MM.1S (cell line): ENCODE results near the gene PLEKHH2.

Experiments used
- DNase-seq: peaks from one replicate; pipeline ENCODE4 v3.0.0-alpha.2; 2015
- H2AFZ ChIP-seq: fragments of 300-600 bp; sonication (generic); 2 replicates; pipeline ENCODE4 v1.6.0; 2016; ENCODE audit warnings: antibody characterized with exemption, low read length
- H3F3A ChIP-seq: fragments of 300-600 bp; sonication (generic); 2 replicates; pipeline ENCODE4 v1.6.1; 2016; ENCODE audit warnings: mild to moderate bottlenecking, antibody characterized with exemption, low read length, moderate library complexity, mixed read lengths; ENCODE audit not compliant: insufficient read depth
- H3K27ac ChIP-seq: fragments of 300-600 bp; sonication (generic); 2 replicates; pipeline ENCODE4 v1.5.1; 2016; ENCODE audit warnings: mild to moderate bottlenecking, low read length
- H3K27me3 ChIP-seq: fragments of 300-600 bp; sonication (generic); replicated peaks from 2 replicates; pipeline ENCODE4 v1.6.0; 2016; ENCODE audit warnings: low read length; ENCODE audit not compliant: insufficient read depth
- H3K36me3 ChIP-seq: fragments of 300-600 bp; sonication (generic); replicated peaks from 2 replicates; pipeline ENCODE4 v1.6.1; 2016; ENCODE audit warnings: mild to moderate bottlenecking, low read length, mixed read lengths; ENCODE audit not compliant: insufficient read depth
- H3K4me1 ChIP-seq: fragments of 300-600 bp; sonication (generic); 2 replicates; pipeline ENCODE4 v1.6.1; 2016; ENCODE audit warnings: low read length, mixed read lengths
- H3K4me2 ChIP-seq: fragments of 300-600 bp; sonication (generic); 2 replicates; pipeline ENCODE4 v1.6.0; 2016; ENCODE audit warnings: low read depth, low read length
- H3K4me3 ChIP-seq: fragments of 300-600 bp; sonication (generic); 2 replicates; pipeline ENCODE4 v1.5.1; 2016; ENCODE audit warnings: low read length, mixed read lengths
- H3K79me2 ChIP-seq: fragments of 300-600 bp; sonication (generic); 2 replicates; pipeline ENCODE4 v1.6.1; 2016; ENCODE audit warnings: mixed run types, low read length, mixed read lengths
- H3K9ac ChIP-seq: fragments of 300-600 bp; sonication (generic); 2 replicates; pipeline ENCODE4 v1.6.1; 2016; ENCODE audit warnings: low read length, mixed read lengths
- H3K9me2 ChIP-seq: fragments of 300-600 bp; sonication (generic); replicated peaks from 2 replicates; pipeline ENCODE4 v1.6.1; 2016; ENCODE audit warnings: mild to moderate bottlenecking, low read length, mixed read lengths; ENCODE audit not compliant: insufficient read depth
- H3K9me3 ChIP-seq: fragments of 300-600 bp; sonication (generic); replicated peaks from 2 replicates; pipeline ENCODE4 v1.6.1; 2016; ENCODE audit warnings: mild to moderate bottlenecking, low read length, mixed read lengths; ENCODE audit not compliant: insufficient read depth
- H4K20me1 ChIP-seq: fragments of 300-600 bp; sonication (generic); 2 replicates; pipeline ENCODE4 v1.6.1; 2016; ENCODE audit warnings: mild to moderate bottlenecking, low read length, moderate library complexity, mixed read lengths; ENCODE audit not compliant: insufficient read depth
- EZH2 ChIP-seq: fragments of 300-600 bp; sonication (generic); optimal IDR thresholded peaks from 2 replicates; pipeline ENCODE3; 2017; ENCODE audit warnings: low read depth, mild to moderate bottlenecking, antibody characterized with exemption, low read length, mixed read lengths
- EZH2phosphoT487 ChIP-seq: fragments of 300-600 bp; sonication (generic); IDR thresholded peaks from 2 replicates; pipeline ENCODE4 v1.6.1; 2018; ENCODE audit warnings: antibody characterized with exemption, low read length
- TF ChIP-seq, protein P1 (sequence below): fragments of 300-600 bp; sonication (generic); IDR thresholded peaks from 2 replicates; pipeline ENCODE4 v1.5.1; 2016; ENCODE audit warnings: antibody characterized with exemption, low read length, mixed read lengths

PLEKHH2 gene

DNA sequence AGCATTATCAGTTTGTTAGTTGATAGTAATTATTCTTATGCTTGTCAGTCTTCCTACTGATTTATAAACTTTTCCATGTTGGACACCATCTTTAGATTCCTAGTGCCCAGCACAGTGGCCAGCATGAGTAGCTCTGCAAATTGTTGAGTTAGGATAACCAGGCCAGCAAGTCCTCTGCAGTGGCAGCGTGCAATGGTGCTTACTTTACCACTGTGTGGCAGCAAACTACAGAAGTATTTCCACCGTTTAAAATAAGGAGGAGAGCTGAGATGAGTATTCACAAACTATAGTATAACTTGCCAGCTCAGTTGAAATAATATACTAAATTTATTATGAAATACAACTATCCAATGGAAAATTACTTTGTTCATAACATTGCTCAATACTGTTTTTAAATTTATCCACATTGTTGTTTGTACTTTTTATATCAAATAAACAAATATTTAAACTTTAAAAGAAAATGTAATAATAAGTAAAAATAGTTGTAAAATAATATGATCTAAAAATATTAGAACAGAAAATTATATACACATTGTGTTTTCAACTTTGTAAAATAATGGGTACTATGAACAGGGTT is 31.9 kb upstream of the PLEKHH2 start:
- H3K27me3 ChIP-seq, result no peaks in the 10 kb centered on the region
- H3K9me2 ChIP-seq, result no peaks in the 10 kb centered on the region
- H3K9me3 ChIP-seq, result no peaks in the 10 kb centered on the region
- no peaks in the 10 kb centered on the region for H3K4me1 ChIP-seq
- H3F3A ChIP-seq, result no peaks in the 10 kb centered on the region
- no peaks in the 10 kb centered on the region for H3K36me3 ChIP-seq
- no peak overlapping the region for H3K4me2 ChIP-seq
- H3K79me2 ChIP-seq, result no peaks in the 10 kb centered on the region
- H3K27ac ChIP-seq, result no peak overlapping the region
- peak; percentile 47 for DNase-seq
- no peaks in the 10 kb centered on the region for H4K20me1 ChIP-seq
- no peak for TF ChIP-seq EZH2phosphoT487
- TF ChIP-seq, protein P1, sequence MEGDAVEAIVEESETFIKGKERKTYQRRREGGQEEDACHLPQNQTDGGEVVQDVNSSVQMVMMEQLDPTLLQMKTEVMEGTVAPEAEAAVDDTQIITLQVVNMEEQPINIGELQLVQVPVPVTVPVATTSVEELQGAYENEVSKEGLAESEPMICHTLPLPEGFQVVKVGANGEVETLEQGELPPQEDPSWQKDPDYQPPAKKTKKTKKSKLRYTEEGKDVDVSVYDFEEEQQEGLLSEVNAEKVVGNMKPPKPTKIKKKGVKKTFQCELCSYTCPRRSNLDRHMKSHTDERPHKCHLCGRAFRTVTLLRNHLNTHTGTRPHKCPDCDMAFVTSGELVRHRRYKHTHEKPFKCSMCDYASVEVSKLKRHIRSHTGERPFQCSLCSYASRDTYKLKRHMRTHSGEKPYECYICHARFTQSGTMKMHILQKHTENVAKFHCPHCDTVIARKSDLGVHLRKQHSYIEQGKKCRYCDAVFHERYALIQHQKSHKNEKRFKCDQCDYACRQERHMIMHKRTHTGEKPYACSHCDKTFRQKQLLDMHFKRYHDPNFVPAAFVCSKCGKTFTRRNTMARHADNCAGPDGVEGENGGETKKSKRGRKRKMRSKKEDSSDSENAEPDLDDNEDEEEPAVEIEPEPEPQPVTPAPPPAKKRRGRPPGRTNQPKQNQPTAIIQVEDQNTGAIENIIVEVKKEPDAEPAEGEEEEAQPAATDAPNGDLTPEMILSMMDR, result peak; percentile 49
- no peak for TF ChIP-seq EZH2
- H2AFZ ChIP-seq, result no peak overlapping the region
- H3K4me3 ChIP-seq, result no peak overlapping the region
- H3K9ac ChIP-seq, result no peak overlapping the region

GRCh38 chr2:43605851-43606250 is 31.2 kb upstream of the PLEKHH2 start:
- Histone ChIP-seq H3K9me2 (no peaks in the 10 kb centered on the region), H3K36me3 (no peaks in the 10 kb centered on the region), H2AFZ (no peak overlapping the region), H3K79me2 (no peaks in the 10 kb centered on the region), H3K4me3 (no peak overlapping the region), H3F3A (no peaks in the 10 kb centered on the region), H3K27me3 (no peaks in the 10 kb centered on the region), H3K4me2 (no peak overlapping the region), H3K27ac (no peak overlapping the region), H3K9me3 (no peaks in the 10 kb centered on the region), H4K20me1 (no peaks in the 10 kb centered on the region), H3K4me1 (no peaks in the 10 kb centered on the region), H3K9ac (no peak overlapping the region)
- no peak for DNase-seq
- TF ChIP-seq EZH2, result no peak
- TF ChIP-seq EZH2phosphoT487, result no peak
- TF ChIP-seq, protein P1, result no peak

DNA sequence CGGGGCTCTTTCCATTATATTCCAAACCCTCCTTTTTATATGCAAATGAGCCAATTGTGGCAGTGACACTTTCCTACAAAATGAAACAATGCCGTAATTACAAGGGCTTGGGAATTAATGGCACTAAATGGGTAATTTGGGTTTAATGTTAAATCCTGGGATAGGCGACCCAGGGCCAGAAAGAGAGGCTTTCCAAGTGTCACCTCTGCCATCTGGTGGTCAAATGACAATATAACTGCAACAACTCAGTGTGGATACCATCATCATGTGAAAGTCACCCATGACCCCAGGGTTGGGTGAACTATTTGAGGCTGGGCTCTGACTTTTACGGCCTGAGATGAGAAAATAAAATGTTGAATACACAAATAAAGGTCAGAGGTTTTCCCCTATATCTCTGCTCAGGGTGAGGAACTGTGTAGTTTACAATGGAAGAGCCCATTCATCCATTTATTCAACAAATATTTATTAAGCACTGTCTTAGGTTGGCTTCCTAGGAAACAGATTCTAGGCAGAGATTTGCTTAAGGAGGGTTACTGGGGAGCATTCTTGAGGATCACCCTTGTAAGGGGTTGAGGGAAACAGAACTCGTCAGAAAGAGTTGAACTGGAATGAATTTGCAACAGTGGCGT is 27.7 kb upstream of the PLEKHH2 start:
- Histone ChIP-seq H2AFZ (no peak overlapping the region), H3K79me2 (no peaks in the 10 kb centered on the region)
- DNase-seq, result peak; percentile 55

More for the DNA sequence above, 27.7 kb upstream of the PLEKHH2 start:
- Histone ChIP-seq H3F3A (no peaks in the 10 kb centered on the region), H3K9me3 (no peaks in the 10 kb centered on the region), H3K4me1 (no peaks in the 10 kb centered on the region), H3K4me3 (no peak overlapping the region), H3K4me2 (no peak overlapping the region), H4K20me1 (no peaks in the 10 kb centered on the region), H3K9ac (no peak overlapping the region), H3K36me3 (no peaks in the 10 kb centered on the region), H3K27me3 (no peaks in the 10 kb centered on the region), H3K27ac (no peak overlapping the region), H3K9me2 (no peaks in the 10 kb centered on the region)
- TF ChIP-seq, protein P1, result peak; percentile 77
- no peak for TF ChIP-seq EZH2phosphoT487
